Activated CD8-positive, alpha-beta T cell treated with anti-CD3 and anti-CD28 coated beads for 36 hours (primary cell): ENCODE results near the gene ATP5MC3. TPM values are rescaled to one million over a fixed set of nuclear protein-coding genes. Genes with fewer than 3 reads are reported as not detected.

Source experiments
- ATAC-seq: fragments of 200-7000 bp; cut with Tn5 transposase; one replicate; pipeline ENCODE4 v1.10.0; 2021; ENCODE audit warnings: mild to moderate bottlenecking, moderate library complexity
- CTCF ChIA-PET: fragments of 350-600 bp; sonication (Branson Sonifier 250); formaldehyde crosslinking; loops from one replicate; lab custom pipeline; 2021; ENCODE audit warnings: antibody characterized with exemption; lab: Charles Lee
- POLR2A ChIA-PET: fragments of 350-600 bp; sonication (Branson Sonifier 250); formaldehyde crosslinking; loops from one replicate; lab custom pipeline; 2021; ENCODE audit warnings: antibody characterized with exemption; lab: Charles Lee
- DNase-seq: peaks from one replicate; pipeline ENCODE4 v3.0.0-alpha.2; 2020
- H3K27ac Mint-ChIP-seq: one replicate; pipeline ENCODE4 v1.8.0; 2021; ENCODE audit warnings: mild to moderate bottlenecking, mixed read lengths
- H3K27me3 Mint-ChIP-seq: one replicate; pipeline ENCODE4 v1.8.0; 2021; ENCODE audit warnings: mixed read lengths
- H3K36me3 Mint-ChIP-seq: one replicate; pipeline ENCODE4 v1.8.0; 2021; ENCODE audit warnings: low read depth, mixed read lengths
- H3K4me1 Mint-ChIP-seq: one replicate; pipeline ENCODE4 v1.8.0; 2021; ENCODE audit warnings: low read depth, mixed read lengths
- H3K4me3 Mint-ChIP-seq: one replicate; pipeline ENCODE4 v1.8.0; 2021; ENCODE audit warnings: mild to moderate bottlenecking, moderate library complexity, mixed read lengths
- H3K9me3 Mint-ChIP-seq: one replicate; pipeline ENCODE4 v1.8.0; 2021; ENCODE audit warnings: mixed read lengths
- CTCF ChIP-seq: fragments of 200-600 bp; IDR thresholded peaks from one replicate; pipeline ENCODE4 v1.8.0; 2022; ENCODE audit warnings: antibody characterized with exemption, mild to moderate bottlenecking
- intact Hi-C: fragments of 100-400 bp; cut with micrococcal nuclease; formaldehyde crosslinking; loops from one replicate; pipeline ENCODE4 v1.10.0; 2022
- total RNA-seq, 2 experiments: library from RNA; stranded (reverse); gene quantifications; one replicate each; pipeline ENCODE4 v1.2.3, GENCODE V29; 2021

Gene ATP5MC3
- total RNA-seq, 2 experiments from 2014 or later = 399 to 401 TPM

DNA sequence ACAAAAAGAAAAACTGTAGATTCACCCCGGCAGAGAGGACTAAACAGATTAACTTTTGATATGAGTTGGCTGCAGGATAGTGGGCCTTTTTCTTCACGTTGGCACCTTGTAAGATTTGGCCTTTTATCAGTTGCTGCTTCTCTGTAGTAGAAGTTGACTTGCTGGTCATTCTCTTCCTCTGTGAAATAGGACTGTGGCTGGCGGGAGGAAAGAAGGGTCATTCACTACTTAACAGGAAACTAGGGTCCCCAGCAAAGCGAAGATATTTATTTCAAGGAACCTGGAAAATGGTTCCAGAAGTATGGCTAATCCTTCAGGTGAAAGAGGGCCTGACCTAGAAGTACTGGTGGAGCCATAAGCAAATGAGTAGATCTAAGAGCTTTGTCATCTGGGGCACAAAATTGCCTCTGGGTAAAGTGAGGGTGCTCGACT lies 383 bp upstream of the ATP5MC3 start:
- peaks cover 40% of the 10 kb centered on the region for H3K36me3 Mint-ChIP-seq
- H3K27me3 Mint-ChIP-seq = no peaks in the 10 kb centered on the region
- H3K4me3 Mint-ChIP-seq = peak overlapping the region; percentile 93
- no peak for ATAC-seq
- H3K27ac Mint-ChIP-seq = peak overlapping the region; percentile 95
- intact Hi-C loops = no loop called here
- no peak for TF ChIP-seq CTCF
- DNase-seq = no peak
- no peaks in the 10 kb centered on the region for H3K9me3 Mint-ChIP-seq
- peaks cover 30% of the 10 kb centered on the region for H3K4me1 Mint-ChIP-seq
- POLR2A ChIA-PET = interaction anchor here (3.2 kb wide), 1 partner anchor 14 kb away, joined by 23 read pairs; the partner anchor contains the start of gene ATF2
- CTCF ChIA-PET = interaction anchor here (0.9 to 3.8 kb wide), 2 partner anchors 13 to 70 kb away, joined by 3 to 15 read pairs; partner anchors contain the start of gene ATF2

DNA sequence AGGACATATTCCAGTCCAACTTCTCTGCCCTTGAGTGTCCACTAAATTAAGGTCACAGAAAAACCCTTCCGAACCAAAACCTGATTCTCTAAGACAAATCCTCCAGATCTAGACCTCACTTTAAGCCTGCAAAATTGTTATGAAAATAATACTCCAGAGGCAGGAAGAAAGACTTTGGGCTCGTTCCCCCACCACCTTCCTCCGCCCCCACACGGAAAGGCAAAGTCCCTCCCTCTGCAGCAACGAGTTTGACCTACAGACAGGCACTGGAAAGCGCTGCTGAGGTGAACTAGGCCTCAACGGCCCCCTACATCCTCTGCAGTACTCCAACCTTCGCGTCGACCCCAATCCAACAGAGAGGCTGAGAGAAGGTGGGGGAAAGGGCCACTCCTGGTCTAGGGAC lies 808 bp downstream of the ATP5MC3 start:
- peaks cover 48% of the 10 kb centered on the region for H3K36me3 Mint-ChIP-seq
- peak; percentile 73 for ATAC-seq

DNA sequence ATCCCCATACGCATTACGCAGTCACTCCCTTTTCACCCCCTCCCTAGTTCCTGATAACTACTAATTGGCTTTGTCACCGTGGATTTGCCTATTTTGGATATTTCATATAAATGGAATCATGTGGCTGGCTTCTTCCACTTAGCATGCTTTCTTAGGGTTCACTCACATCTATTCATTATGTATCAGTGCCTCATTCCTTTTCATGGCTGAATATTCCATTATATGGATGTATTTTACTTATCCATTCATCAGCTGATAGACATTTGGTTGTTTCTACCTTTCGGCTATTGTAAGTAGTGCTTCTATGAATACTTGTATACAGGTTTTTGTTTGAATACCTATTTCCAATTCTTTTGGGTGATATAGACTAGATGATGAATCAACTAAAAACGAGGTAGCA lies 4.9 kb downstream of the ATP5MC3 start:
- H3K36me3 Mint-ChIP-seq = peaks cover 49% of the 10 kb centered on the region
- intact Hi-C loops = no loop called here
- H3K4me1 Mint-ChIP-seq = peaks cover 32% of the 10 kb centered on the region
- TF ChIP-seq CTCF = no peak
- H3K9me3 Mint-ChIP-seq = no peaks in the 10 kb centered on the region
- ATAC-seq = no peak
- no peaks in the 10 kb centered on the region for H3K27me3 Mint-ChIP-seq
- DNase-seq = no peak
- no peak overlapping the region for H3K27ac Mint-ChIP-seq
- ChIA-PET CTCF (interaction anchor here (1.1 kb wide), 2 partner anchors 65 to 106 kb away, joined by 3 read pairs; no protein-coding TSS in a partner anchor), POLR2A (interaction anchor here (3.1 kb wide), 1 partner anchor 8 kb away, joined by 22 read pairs; the partner anchor contains the start of gene ATF2)
- no peak overlapping the region for H3K4me3 Mint-ChIP-seq

More for the DNA sequence above, 808 bp downstream of the ATP5MC3 start:
- ChIA-PET CTCF (interaction anchor here (0.6 to 3.8 kb wide), 3 partner anchors 10 to 638 kb away, joined by 3 to 15 read pairs (median 4); partner anchors contain the start of gene ATF2), POLR2A (interaction anchor here (0.6 to 3.2 kb wide), 2 partner anchors 13 to 101 kb away, joined by 3 to 23 read pairs; partner anchors contain the start of gene ATF2)
- Mint-ChIP-seq H3K9me3 (no peaks in the 10 kb centered on the region), H3K27ac (peak overlapping the region; percentile 95), H3K4me1 (peaks cover 38% of the 10 kb centered on the region), H3K27me3 (no peaks in the 10 kb centered on the region), H3K4me3 (peak overlapping the region; percentile 93)
- DNase-seq = peak; percentile 78
- intact Hi-C loops = no loop called here
- no peak for TF ChIP-seq CTCF

DNA sequence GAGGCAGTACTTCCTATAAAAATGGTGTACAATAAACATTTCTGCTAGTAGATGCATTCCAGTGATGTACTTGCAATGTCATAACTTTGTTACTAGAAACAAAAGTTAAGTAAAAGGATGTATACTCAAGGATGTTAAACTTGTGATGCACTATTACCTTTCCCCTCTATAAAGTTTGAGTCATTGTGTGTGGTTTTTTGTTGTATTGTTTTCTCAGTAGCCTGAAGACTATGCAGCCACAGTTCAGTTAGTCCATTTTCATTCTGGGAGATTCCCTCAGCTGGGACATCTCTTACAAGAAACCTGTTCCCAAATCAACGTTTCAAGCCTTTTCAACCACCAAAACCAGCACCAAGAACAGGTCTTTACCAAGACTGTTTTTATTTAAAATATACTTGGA lies 5.6 kb downstream of the ATP5MC3 start:
- POLR2A ChIA-PET = no interaction called here
- CTCF ChIA-PET = no interaction called here
- Mint-ChIP-seq H3K4me1 (peaks cover 35% of the 10 kb centered on the region), H3K9me3 (no peaks in the 10 kb centered on the region), H3K27me3 (no peaks in the 10 kb centered on the region), H3K27ac (no peak overlapping the region), H3K36me3 (peaks cover 49% of the 10 kb centered on the region), H3K4me3 (no peak overlapping the region)
- no peak for ATAC-seq
- TF ChIP-seq CTCF = no peak
- intact Hi-C loops = no loop called here
- no peak for DNase-seq

DNA sequence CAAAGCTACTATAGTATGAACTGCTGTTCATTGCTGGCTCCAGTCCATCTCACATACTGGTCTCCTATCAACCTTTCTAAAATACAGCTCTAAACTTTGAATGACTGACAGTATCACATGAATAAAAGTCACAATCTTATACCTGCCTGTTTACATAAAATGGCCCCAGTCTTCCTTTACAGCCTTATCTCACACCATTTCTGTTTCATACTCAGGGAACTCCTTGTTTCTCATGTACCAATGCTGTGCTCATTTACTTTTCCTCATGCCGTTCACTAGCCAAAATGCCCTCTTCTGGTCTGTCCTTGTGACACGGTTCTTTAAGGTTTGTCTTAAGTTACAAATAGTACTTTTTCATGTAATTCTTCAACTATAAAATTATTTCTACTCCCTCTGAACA lies 6.2 kb downstream of the ATP5MC3 start:
- TF ChIP-seq CTCF = no peak
- Mint-ChIP-seq H3K36me3 (peaks cover 45% of the 10 kb centered on the region), H3K4me3 (no peak overlapping the region), H3K27ac (no peak overlapping the region), H3K9me3 (no peaks in the 10 kb centered on the region), H3K4me1 (peaks cover 33% of the 10 kb centered on the region), H3K27me3 (no peaks in the 10 kb centered on the region)
- intact Hi-C loops = no loop called here
- ATAC-seq = no peak
- ChIA-PET CTCF (no interaction called here), POLR2A (no interaction called here)
- DNase-seq = no peak
